Measurements from ENCODE around the gene KRTAP5-5.

- TF ChIP-seq, protein P1, sequence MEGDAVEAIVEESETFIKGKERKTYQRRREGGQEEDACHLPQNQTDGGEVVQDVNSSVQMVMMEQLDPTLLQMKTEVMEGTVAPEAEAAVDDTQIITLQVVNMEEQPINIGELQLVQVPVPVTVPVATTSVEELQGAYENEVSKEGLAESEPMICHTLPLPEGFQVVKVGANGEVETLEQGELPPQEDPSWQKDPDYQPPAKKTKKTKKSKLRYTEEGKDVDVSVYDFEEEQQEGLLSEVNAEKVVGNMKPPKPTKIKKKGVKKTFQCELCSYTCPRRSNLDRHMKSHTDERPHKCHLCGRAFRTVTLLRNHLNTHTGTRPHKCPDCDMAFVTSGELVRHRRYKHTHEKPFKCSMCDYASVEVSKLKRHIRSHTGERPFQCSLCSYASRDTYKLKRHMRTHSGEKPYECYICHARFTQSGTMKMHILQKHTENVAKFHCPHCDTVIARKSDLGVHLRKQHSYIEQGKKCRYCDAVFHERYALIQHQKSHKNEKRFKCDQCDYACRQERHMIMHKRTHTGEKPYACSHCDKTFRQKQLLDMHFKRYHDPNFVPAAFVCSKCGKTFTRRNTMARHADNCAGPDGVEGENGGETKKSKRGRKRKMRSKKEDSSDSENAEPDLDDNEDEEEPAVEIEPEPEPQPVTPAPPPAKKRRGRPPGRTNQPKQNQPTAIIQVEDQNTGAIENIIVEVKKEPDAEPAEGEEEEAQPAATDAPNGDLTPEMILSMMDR (IDR thresholded peaks at IDR 0.05 in 8 of 11, conservative IDR thresholded peaks at IDR 0.05 in 3 of 11), result no peak
- TF ChIP-seq POLR2AphosphoS5 (IDR thresholded peaks at IDR 0.05), result no peak
- TF ChIP-seq POLR2A (IDR thresholded peaks at IDR 0.05), result no peak
Observed at GRCh38 chr11:1630271-1630670, 696 bp downstream of the KRTAP5-5 start.
